ENCODE measurements around the gene STIL. TPM values are rescaled to one million over a fixed set of nuclear protein-coding genes. Genes with fewer than 3 reads are reported as not detected.

Gene STIL
- polyA plus RNA-seq, 2 of the 4 experiments (the other 2 are of a cell fraction) = 10.1 to 21.7 TPM

DNA sequence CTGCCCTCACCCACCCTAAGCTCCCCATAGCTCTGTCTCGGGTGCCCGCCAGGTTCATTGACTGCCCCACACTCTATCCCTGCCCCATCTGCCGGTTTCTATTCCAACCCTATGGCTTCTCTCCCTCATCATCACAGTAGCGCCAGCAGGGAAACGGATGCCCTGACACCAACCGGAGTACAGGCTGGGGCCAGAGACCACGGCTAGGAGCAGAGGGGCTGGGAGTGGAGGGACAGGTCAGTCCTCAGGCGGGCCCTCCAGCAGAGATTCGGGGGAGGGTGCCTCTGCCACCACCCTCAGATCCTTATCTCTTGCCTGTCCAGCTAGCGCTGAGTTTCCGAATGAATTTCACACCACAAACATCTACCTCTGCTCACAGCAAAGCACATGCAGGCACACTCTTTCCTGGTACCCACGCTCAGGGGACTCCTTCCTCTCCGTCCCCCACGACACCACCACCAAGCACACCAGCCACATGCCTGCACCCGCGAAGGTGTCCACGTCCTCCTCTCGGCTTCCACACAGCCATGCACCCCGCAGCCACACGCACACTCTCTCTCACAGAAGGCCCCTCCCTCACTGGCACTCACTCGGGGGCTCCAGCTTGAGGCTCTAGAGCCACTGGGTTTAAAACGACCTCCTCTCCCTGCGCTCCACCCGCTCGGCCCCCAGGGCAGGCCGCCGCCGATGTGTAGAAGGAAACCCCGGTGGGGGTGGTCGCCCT lies 89.1 kb downstream of the STIL start:
- DNase-seq (ENCODE audit: low read depth in 1 of 2, low spot score in 1 of 2) (no peak), FAIRE-seq (no peak), ATAC-seq (peak in 1 of 2 experiments; percentile 11; a peak in 2 of 6 replicates)
- CTCF ChIA-PET = interaction anchor here (1.1 kb wide), 2 partner anchors 32 to 52 kb away, joined by 3 to 4 read pairs; no protein-coding TSS in a partner anchor
- H3K9me3 ChIP-seq = no peaks in the 10 kb centered on the region
- no peak for TF ChIP-seq NFE2L2 (conservative IDR thresholded peaks at IDR 0.05; ENCODE audit: low read length)
- POLR2A ChIA-PET = no interaction called here
- peak overlapping the region; percentile 37 for H3K4me3 ChIP-seq
- H3K4me1 ChIP-seq = no peaks in the 10 kb centered on the region
- peak overlapping the region; percentile 82 for H3K4me2 ChIP-seq
- 62% methylated on average over 20 of the region's 30 CpGs for WGBS (ENCODE audit: missing lambda C conversion rate)
- H3K27ac ChIP-seq = peak overlapping the region in 1 of 2 experiments; percentile 66; a peak in 3 of 6 replicates

DNA sequence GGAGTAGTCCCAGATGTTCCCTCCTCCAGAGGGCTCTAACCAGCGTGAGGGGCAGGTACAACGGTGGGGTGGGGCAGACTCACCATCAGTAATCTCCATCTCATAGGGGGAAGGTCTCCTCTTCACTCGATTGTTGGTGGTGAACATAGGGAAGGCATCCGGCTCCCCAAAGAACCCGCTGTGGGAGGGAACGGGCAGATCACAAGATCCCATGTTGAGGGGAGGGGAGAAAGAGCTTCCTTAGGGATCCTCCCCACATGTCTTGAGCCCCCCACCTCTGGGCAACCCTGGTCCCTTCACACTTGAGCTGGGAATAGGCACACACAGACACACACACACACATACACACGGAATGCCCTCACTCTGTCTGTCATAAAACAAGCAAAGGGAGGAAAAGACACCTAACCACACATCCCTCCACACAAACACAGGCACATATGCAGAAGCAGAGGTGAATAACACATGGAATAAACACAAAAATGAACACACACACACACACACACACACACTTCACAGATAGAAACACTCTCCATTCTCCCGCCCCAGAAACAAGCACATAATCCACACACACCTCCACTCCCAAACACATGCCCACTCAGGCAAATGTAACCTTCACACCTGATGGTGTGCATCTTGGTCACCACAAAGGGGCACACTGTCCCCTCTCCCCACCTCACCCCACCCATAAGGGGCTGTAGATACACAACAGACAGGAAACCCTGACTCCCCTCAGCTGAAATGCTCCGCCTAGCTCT lies 89.8 kb downstream of the STIL start:
- Histone ChIP-seq H3K4me1 (no peaks in the 10 kb centered on the region), H3K9me3 (no peaks in the 10 kb centered on the region), H3K4me2 (no peak overlapping the region), H3K27ac (no peak overlapping the region), H3K4me3 (no peak overlapping the region)
- DNase-seq (ENCODE audit: low read depth in 1 of 2, low spot score in 1 of 2) (no peak), FAIRE-seq (no peak), ATAC-seq (no peak)
- TF ChIP-seq ZC3H11A (IDR thresholded peaks at IDR 0.05) (no peak), MAFK (IDR thresholded peaks at IDR 0.05; ENCODE audit: partially characterized antibody) (no peak), NFE2L2 (conservative IDR thresholded peaks at IDR 0.05; ENCODE audit: low read length) (no peak), JUN (IDR thresholded peaks at IDR 0.05) (no peak), CBX2 (IDR thresholded peaks at IDR 0.05; ENCODE audit: borderline replicate concordance, low read depth) (no peak), RCOR1 (IDR thresholded peaks at IDR 0.05; ENCODE audit: low read depth, low read length) (no peak)
- TF ChIP-seq, protein P1, sequence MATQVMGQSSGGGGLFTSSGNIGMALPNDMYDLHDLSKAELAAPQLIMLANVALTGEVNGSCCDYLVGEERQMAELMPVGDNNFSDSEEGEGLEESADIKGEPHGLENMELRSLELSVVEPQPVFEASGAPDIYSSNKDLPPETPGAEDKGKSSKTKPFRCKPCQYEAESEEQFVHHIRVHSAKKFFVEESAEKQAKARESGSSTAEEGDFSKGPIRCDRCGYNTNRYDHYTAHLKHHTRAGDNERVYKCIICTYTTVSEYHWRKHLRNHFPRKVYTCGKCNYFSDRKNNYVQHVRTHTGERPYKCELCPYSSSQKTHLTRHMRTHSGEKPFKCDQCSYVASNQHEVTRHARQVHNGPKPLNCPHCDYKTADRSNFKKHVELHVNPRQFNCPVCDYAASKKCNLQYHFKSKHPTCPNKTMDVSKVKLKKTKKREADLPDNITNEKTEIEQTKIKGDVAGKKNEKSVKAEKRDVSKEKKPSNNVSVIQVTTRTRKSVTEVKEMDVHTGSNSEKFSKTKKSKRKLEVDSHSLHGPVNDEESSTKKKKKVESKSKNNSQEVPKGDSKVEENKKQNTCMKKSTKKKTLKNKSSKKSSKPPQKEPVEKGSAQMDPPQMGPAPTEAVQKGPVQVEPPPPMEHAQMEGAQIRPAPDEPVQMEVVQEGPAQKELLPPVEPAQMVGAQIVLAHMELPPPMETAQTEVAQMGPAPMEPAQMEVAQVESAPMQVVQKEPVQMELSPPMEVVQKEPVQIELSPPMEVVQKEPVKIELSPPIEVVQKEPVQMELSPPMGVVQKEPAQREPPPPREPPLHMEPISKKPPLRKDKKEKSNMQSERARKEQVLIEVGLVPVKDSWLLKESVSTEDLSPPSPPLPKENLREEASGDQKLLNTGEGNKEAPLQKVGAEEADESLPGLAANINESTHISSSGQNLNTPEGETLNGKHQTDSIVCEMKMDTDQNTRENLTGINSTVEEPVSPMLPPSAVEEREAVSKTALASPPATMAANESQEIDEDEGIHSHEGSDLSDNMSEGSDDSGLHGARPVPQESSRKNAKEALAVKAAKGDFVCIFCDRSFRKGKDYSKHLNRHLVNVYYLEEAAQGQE (IDR thresholded peaks at IDR 0.05) = no peak
- WGBS (ENCODE audit: missing lambda C conversion rate) = 58% methylated on average over 9 of the region's 9 CpGs
- ChIA-PET POLR2A (no interaction called here), CTCF (interaction anchor here (0.6 to 1.1 kb wide), 2 partner anchors 53 to 498 kb away, joined by 3 read pairs; no protein-coding TSS in a partner anchor)

DNA sequence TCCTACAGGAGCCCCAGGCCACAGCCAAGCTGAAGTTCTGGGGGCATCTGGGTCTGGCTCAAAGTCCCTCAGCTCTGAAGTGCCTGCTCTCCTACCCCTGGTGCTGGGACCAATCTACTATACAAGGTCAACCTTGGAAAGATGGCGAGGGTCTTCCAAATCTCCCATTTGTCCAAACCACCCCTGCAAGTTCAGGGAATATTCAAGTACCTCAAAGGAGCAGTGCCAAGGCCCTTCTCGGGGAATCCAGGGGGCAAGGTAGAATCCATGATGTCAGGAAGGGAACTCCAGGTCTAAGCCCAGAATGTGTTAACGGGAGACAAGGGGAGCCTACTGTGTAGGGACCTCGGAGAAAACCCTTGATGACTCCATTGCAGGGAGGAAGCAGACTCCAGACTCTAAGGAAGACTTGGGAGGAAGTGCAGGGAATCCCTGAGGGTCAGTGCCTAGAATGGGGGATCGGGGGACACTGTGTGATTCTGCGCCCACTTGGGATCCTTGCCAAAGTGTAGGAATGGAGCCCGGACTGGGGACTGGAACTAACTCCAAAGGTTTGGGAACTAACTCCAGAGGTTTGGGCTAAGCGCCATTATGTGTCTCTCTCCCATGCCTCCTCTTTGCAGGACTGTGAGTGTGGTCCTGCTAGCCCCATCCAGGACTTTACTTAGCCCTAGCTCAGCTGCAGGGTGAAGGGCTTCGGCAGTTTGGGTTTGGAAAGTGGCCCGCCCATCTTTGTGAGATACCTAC lies 90.6 kb downstream of the STIL start:
- CTCF ChIA-PET = interaction anchor here (1.1 kb wide), 1 partner anchor 54 kb away, joined by 3 read pairs; no protein-coding TSS in a partner anchor
- no peak for FAIRE-seq

More for the DNA sequence above, 90.6 kb downstream of the STIL start:
- POLR2A ChIA-PET = no interaction called here
- DNase-seq (ENCODE audit: low read depth in 1 of 2, low spot score in 1 of 2) (no peak), ATAC-seq (no peak)
- TF ChIP-seq SREBF2 (IDR thresholded peaks at IDR 0.05) (no peak), MYC (IDR thresholded peaks at IDR 0.05; ENCODE audit: borderline replicate concordance, low read length) (no peak), HOXA7 (CRISPR knock-in tag; IDR thresholded peaks at IDR 0.05) (no peak), FOSL2 (IDR thresholded peaks at IDR 0.05) (no peak), FOSL2 (CRISPR knock-in tag; IDR thresholded peaks at IDR 0.05) (no peak), KDM5A (IDR thresholded peaks at IDR 0.05) (no peak)
- TF ChIP-seq, protein P2, sequence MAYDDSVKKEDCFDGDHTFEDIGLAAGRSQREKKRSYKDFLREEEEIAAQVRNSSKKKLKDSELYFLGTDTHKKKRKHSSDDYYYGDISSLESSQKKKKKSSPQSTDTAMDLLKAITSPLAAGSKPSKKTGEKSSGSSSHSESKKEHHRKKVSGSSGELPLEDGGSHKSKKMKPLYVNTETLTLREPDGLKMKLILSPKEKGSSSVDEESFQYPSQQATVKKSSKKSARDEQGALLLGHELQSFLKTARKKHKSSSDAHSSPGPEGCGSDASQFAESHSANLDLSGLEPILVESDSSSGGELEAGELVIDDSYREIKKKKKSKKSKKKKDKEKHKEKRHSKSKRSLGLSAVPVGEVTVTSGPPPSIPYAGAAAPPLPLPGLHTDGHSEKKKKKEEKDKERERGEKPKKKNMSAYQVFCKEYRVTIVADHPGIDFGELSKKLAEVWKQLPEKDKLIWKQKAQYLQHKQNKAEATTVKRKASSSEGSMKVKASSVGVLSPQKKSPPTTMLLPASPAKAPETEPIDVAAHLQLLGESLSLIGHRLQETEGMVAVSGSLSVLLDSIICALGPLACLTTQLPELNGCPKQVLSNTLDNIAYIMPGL (CRISPR knock-in tag; IDR thresholded peaks at IDR 0.05; ENCODE audit: borderline replicate concordance) = no peak
- no peak overlapping the region for H3K27ac ChIP-seq
- WGBS (ENCODE audit: missing lambda C conversion rate) = 69% methylated on average over 9 of the region's 10 CpGs
- H3K4me2 ChIP-seq = no peak overlapping the region
- no peak overlapping the region for H3K4me3 ChIP-seq
- H3K4me1 ChIP-seq = no peaks in the 10 kb centered on the region
- H3K9me3 ChIP-seq = no peaks in the 10 kb centered on the region

All from A549 (cell line).